ENCODE measurements around the gene DOK1. TPM values are rescaled to one million over a fixed set of nuclear protein-coding genes. Genes with fewer than 3 reads are reported as not detected.

DOK1 gene
- total RNA-seq, 1 donor from 2014 or later = 11.9 TPM

- Mint-ChIP-seq H3K27ac (peak overlapping the region; percentile 77), H3K4me3 (peak overlapping the region; percentile 79), H3K27me3 (ENCODE audit: low read depth) (peaks cover 19% of the 10 kb centered on the region), H3K9me3 (no peaks in the 10 kb centered on the region), H3K4me1 (peaks cover 28% of the 10 kb centered on the region), H3K36me3 (peaks cover 3% of the 10 kb centered on the region)
- no peak for DNase-seq (ENCODE audit: low spot score in 2 of 2, unreplicated experiment in 2 of 2)
- no peak for TF ChIP-seq CTCF (IDR thresholded peaks at IDR 0.05; ENCODE audit: unreplicated experiment)
Observed at GRCh38 chr2:74552914-74553811, 1.4 kb upstream of the DOK1 start.

GRCh38 chr2:74554820-74555531 is 456 bp downstream of the DOK1 start:
- peaks cover 3% of the 10 kb centered on the region for H3K36me3 Mint-ChIP-seq
- H3K4me3 Mint-ChIP-seq = peak overlapping the region; percentile 79
- H3K27me3 Mint-ChIP-seq (ENCODE audit: low read depth) = peaks cover 21% of the 10 kb centered on the region
- H3K4me1 Mint-ChIP-seq = peaks cover 20% of the 10 kb centered on the region
- peak overlapping the region; percentile 87 for H3K27ac Mint-ChIP-seq
- DNase-seq (ENCODE audit: low spot score in 2 of 2, unreplicated experiment in 2 of 2) = peak in 1 of 2 experiments; percentile 65
- H3K9me3 Mint-ChIP-seq = no peaks in the 10 kb centered on the region
- no peak for TF ChIP-seq CTCF (IDR thresholded peaks at IDR 0.05; ENCODE audit: unreplicated experiment)

GRCh38 chr2:74555610-74556103 is 1.1 kb downstream of the DOK1 start:
- DNase-seq (ENCODE audit: low spot score in 2 of 2, unreplicated experiment in 2 of 2) = no peak
- no peak for TF ChIP-seq CTCF (IDR thresholded peaks at IDR 0.05; ENCODE audit: unreplicated experiment)
- H3K4me1 Mint-ChIP-seq = peaks cover 20% of the 10 kb centered on the region
- no peaks in the 10 kb centered on the region for H3K9me3 Mint-ChIP-seq
- H3K27ac Mint-ChIP-seq = no peak overlapping the region
- peaks cover 28% of the 10 kb centered on the region for H3K27me3 Mint-ChIP-seq (ENCODE audit: low read depth)
- peak overlapping the region; percentile 79 for H3K4me3 Mint-ChIP-seq
- H3K36me3 Mint-ChIP-seq = peaks cover 3% of the 10 kb centered on the region

- Mint-ChIP-seq H3K4me3 (peak overlapping the region; percentile 28), H3K36me3 (peaks cover 3% of the 10 kb centered on the region), H3K27me3 (ENCODE audit: low read depth) (peaks cover 30% of the 10 kb centered on the region), H3K4me1 (peaks cover 21% of the 10 kb centered on the region), H3K27ac (no peak overlapping the region), H3K9me3 (no peaks in the 10 kb centered on the region)
- no peak for TF ChIP-seq CTCF (IDR thresholded peaks at IDR 0.05; ENCODE audit: unreplicated experiment)
- no peak for DNase-seq (ENCODE audit: low spot score in 2 of 2, unreplicated experiment in 2 of 2)
Observed at GRCh38 chr2:74556159-74556558, 1.6 kb downstream of the DOK1 start.

- Mint-ChIP-seq H3K36me3 (peaks cover 3% of the 10 kb centered on the region), H3K27ac (no peak overlapping the region), H3K27me3 (ENCODE audit: low read depth) (peaks cover 36% of the 10 kb centered on the region), H3K9me3 (no peaks in the 10 kb centered on the region), H3K4me1 (peaks cover 21% of the 10 kb centered on the region), H3K4me3 (no peak overlapping the region)
- no peak for TF ChIP-seq CTCF (IDR thresholded peaks at IDR 0.05; ENCODE audit: unreplicated experiment)
- no peak for DNase-seq (ENCODE audit: low spot score in 2 of 2, unreplicated experiment in 2 of 2)
Observed at GRCh38 chr2:74556831-74557370, 2.4 kb downstream of the DOK1 start.
